Hepatocyte (in vitro differentiated cells): ENCODE measurements around the gene FBLN1. TPM values are rescaled to one million over a fixed set of nuclear protein-coding genes. Genes with fewer than 3 reads are reported as not detected.
A peak's percentile ranks its signal among the peaks of the same experiment; 100 is the strongest.

ENCODE experiments used
- DNase-seq: peaks from one replicate; pipeline ENCODE4 v3.0.0-alpha.2; 2016; ENCODE audit warnings: low spot score
- H2AFZ ChIP-seq: fragments of 200-600 bp; sonication (generic); 2 replicates; pipeline ENCODE4 v1.6.0; 2016; ENCODE audit warnings: antibody characterized with exemption, mild to moderate bottlenecking
- H3K27ac ChIP-seq: fragments of 200-600 bp; sonication (generic); 2 replicates; pipeline ENCODE4 v1.5.1; 2016; ENCODE audit warnings: mild to moderate bottlenecking
- H3K27me3 ChIP-seq: fragments of 200-600 bp; sonication (generic); 2 replicates; pipeline ENCODE4 v1.6.1; 2016
- H3K36me3 ChIP-seq: fragments of 200-600 bp; sonication (generic); replicated peaks from 2 replicates; pipeline ENCODE4 v1.5.1; 2016; ENCODE audit warnings: low read depth; ENCODE audit not compliant: insufficient read depth
- H3K4me1 ChIP-seq: fragments of 200-600 bp; sonication (generic); 2 replicates; pipeline ENCODE4 v1.5.1; 2016; ENCODE audit warnings: mild to moderate bottlenecking, moderate library complexity; ENCODE audit not compliant: insufficient read depth
- H3K4me2 ChIP-seq: fragments of 200-600 bp; sonication (generic); 2 replicates; pipeline ENCODE4 v1.6.0; 2016
- H3K4me3 ChIP-seq: fragments of 200-600 bp; sonication (generic); 2 replicates; pipeline ENCODE4 v1.5.1; 2016; ENCODE audit warnings: mild to moderate bottlenecking
- H3K79me2 ChIP-seq: fragments of 200-600 bp; sonication (generic); 2 replicates; pipeline ENCODE4 v1.6.0; 2017; ENCODE audit warnings: mild to moderate bottlenecking
- H3K9me2 ChIP-seq: fragments of 200-600 bp; sonication (generic); replicated peaks from 2 replicates; pipeline ENCODE4 v1.6.0; 2017; ENCODE audit warnings: mild to moderate bottlenecking; ENCODE audit not compliant: insufficient read depth
- H3K9me3 ChIP-seq: fragments of 200-600 bp; sonication (generic); 2 replicates; pipeline ENCODE4 v1.5.1; 2016; ENCODE audit warnings: low read depth, mild to moderate bottlenecking
- H4K20me1 ChIP-seq: fragments of 200-600 bp; sonication (generic); 2 replicates; pipeline ENCODE4 v1.6.0; 2016; ENCODE audit warnings: mild to moderate bottlenecking; ENCODE audit not compliant: insufficient read depth, poor library complexity, severe bottlenecking
- CTCF ChIP-seq: fragments of 200-600 bp; sonication (generic); IDR thresholded peaks from 2 replicates; pipeline ENCODE4 v1.5.1; 2016; ENCODE audit warnings: antibody characterized with exemption, mild to moderate bottlenecking; ENCODE audit not compliant: poor library complexity
- EZH2 ChIP-seq: fragments of 200-600 bp; sonication (generic); IDR thresholded peaks from 2 replicates; pipeline ENCODE4 v1.6.1; 2016; ENCODE audit warnings: antibody characterized with exemption, mild to moderate bottlenecking, borderline replicate concordance
- EZH2phosphoT487 ChIP-seq: fragments of 200-600 bp; sonication (generic); IDR thresholded peaks from one replicate; pipeline ENCODE4 v1.6.1; 2018; ENCODE audit warnings: antibody characterized with exemption, mild to moderate bottlenecking, low read depth, moderate library complexity; ENCODE audit not compliant: unreplicated experiment, severe bottlenecking
- WGBS: methylation state at CpG from one replicate; pipeline ENCODE4 v1.1.6; 2016; ENCODE audit warnings: low lambda C conversion rate; ENCODE audit errors: missing lambda C conversion rate; 5-methylcytosine and 5-hydroxymethylcytosine counted together
- polyA plus RNA-seq: library from polyadenylated mRNA; unstranded; fragments of >200 nt; fragmentation: Nextera tagmentation; extraction: Ambion mirVana; gene quantifications from 2 replicates; pipeline ENCODE4 v1.2.1, GENCODE V29; 2016
- total RNA-seq: library from RNA; depleted of rRNA; stranded (reverse); fragments of >200 nt; gene quantifications from 2 replicates; pipeline ENCODE4 v1.2.3, GENCODE V29; 2014

FBLN1 gene
- total and polyA plus RNA-seq, 2 experiments from 2014 or later: 201 to 669 TPM

DNA sequence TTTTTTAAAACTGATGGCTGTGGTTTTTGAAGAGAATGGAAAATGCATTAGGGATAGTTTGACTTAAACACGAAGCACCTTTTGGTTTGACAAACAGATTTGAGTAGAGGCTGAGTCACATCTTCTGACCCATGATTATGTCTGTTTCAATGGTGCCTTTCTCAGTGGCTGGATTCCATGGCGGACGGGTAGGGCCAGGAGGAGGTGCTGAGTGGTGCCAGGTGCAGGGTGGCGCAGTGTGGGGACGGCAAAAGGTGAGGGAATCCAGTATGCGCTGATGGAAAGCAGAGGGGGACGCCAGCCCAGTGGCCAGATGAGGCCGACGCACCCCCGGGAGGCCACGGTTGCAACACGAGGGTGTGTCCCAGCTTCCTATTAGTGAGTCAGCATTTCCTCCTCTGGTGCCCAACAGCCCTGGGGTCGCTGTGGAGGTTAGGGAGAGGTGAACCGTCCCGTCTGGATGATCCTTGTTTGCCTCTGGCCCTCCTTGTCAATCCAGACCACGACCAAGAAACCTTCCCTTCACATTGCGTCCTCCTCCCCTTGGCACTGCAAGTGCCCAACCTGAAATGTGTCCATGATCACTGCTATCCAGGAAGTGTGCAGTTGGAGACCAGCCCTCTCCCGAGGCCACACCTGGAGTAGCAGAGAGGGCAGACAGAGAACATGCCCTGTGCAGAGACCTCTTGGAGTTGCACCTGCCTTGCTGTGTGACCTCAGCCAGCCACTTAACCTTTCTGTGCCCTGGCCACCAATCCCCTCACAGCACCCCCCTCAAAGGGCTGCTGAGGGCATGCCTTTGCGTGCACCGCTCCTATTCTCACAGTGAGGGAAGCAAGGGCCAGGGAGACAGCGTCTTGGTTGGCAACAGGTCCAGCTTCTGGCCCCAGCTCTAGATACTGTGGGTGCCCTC, 136.4 kb downstream of the FBLN1 start:
- Histone ChIP-seq H3K27ac (no peak overlapping the region), H3K9me3 (no peaks in the 10 kb centered on the region), H4K20me1 (no peaks in the 10 kb centered on the region), H3K36me3 (no peaks in the 10 kb centered on the region), H3K4me2 (no peak overlapping the region), H3K4me1 (no peaks in the 10 kb centered on the region), H2AFZ (no peak overlapping the region), H3K79me2 (no peaks in the 10 kb centered on the region), H3K27me3 (peaks cover 13% of the 10 kb centered on the region), H3K9me2 (no peaks in the 10 kb centered on the region), H3K4me3 (no peak overlapping the region)
- 72% methylated on average over 21 of the region's 21 CpGs for WGBS
- TF ChIP-seq EZH2 (no peak), CTCF (no peak), EZH2phosphoT487 (no peak)
- peak; percentile 23 for DNase-seq

DNA sequence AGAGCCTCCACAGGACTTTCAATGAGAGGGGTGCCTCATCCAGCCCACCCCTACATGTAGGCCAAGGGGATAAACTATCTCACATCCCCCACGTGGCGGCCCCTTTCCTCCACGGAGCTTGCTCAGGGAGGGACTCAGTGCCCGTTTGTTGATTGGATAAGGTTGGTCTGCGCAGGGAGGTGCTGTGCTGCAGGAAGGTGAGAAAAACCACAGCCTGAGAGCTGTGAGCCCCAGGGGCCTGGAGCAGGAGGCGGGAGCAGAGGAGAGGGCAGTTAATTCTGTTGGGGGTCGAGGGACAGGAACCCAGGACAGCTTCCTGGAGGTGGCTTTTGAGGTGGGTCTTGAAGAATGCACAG, 137.0 kb downstream of the FBLN1 start:
- Histone ChIP-seq H3K27ac (no peak overlapping the region), H3K27me3 (peaks cover 13% of the 10 kb centered on the region), H3K36me3 (no peaks in the 10 kb centered on the region), H3K79me2 (no peaks in the 10 kb centered on the region), H4K20me1 (no peaks in the 10 kb centered on the region), H3K9me3 (no peaks in the 10 kb centered on the region), H3K4me1 (no peaks in the 10 kb centered on the region), H3K4me2 (no peak overlapping the region), H3K9me2 (no peaks in the 10 kb centered on the region), H2AFZ (no peak overlapping the region), H3K4me3 (no peak overlapping the region)
- WGBS: 65% methylated on average over 7 of the region's 7 CpGs
- no peak for DNase-seq
- TF ChIP-seq CTCF (no peak), EZH2 (no peak), EZH2phosphoT487 (no peak)

DNA sequence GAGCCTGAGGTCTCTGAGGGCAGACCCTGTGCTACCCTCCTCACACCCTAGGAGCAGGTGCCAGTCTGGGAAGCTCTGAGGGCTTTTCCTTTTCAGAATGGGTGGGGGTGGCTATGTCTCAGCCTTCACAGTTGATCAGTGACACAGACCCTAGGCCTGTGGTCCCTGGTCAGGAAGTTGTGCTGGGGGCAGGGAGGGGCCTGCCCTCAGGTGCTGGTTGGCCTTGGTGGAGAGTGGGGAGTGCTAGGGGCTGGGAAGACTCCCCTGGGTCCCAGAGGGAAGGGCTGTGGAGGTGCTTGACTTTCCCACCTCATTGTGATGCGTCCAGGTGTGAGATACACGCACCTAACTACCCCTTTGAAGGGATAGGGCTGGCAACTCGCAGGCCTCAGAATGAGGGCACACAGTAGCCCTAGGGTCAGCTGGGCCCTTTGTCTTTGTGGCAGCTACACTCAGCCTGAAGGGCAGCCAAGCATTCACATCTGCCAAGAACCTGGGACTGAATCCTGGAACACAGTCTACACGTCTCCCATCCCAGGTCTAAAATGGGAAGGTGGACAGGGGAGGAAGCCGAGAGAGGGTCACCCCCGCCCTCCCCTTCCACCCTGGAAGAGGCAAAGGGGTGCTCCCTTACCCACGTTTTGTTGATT, 137.7 kb downstream of the FBLN1 start:
- TF ChIP-seq EZH2phosphoT487: no peak
- no peak for TF ChIP-seq CTCF
- TF ChIP-seq EZH2: no peak
- Histone ChIP-seq H2AFZ (no peak overlapping the region), H3K9me3 (no peaks in the 10 kb centered on the region), H3K27ac (no peak overlapping the region), H3K4me3 (no peak overlapping the region), H3K9me2 (no peaks in the 10 kb centered on the region), H3K4me2 (no peak overlapping the region), H3K36me3 (no peaks in the 10 kb centered on the region), H4K20me1 (no peaks in the 10 kb centered on the region), H3K27me3 (peaks cover 9% of the 10 kb centered on the region), H3K4me1 (no peaks in the 10 kb centered on the region), H3K79me2 (no peaks in the 10 kb centered on the region)
- 81% methylated on average over 7 of the region's 7 CpGs for WGBS
- DNase-seq: no peak
